Hepatocyte (in vitro differentiated cells): ENCODE results near the gene CCL18.
"Not testable (repeated sequence)": the region's sequence is repeated elsewhere in the genome, so short reads cannot be mapped to it uniquely, and the experiment has no call there.

Source experiments
- EZH2 ChIP-seq: fragments of 200-600 bp; sonication (generic); IDR thresholded peaks from 2 replicates; pipeline ENCODE4 v1.6.1; 2016; ENCODE audit warnings: antibody characterized with exemption, mild to moderate bottlenecking, borderline replicate concordance
- EZH2phosphoT487 ChIP-seq: fragments of 200-600 bp; sonication (generic); IDR thresholded peaks from one replicate; pipeline ENCODE4 v1.6.1; 2018; ENCODE audit warnings: antibody characterized with exemption, mild to moderate bottlenecking, low read depth, moderate library complexity; ENCODE audit not compliant: unreplicated experiment, severe bottlenecking
- TF ChIP-seq, protein P1 (sequence below): fragments of 200-600 bp; sonication (generic); IDR thresholded peaks from 2 replicates; pipeline ENCODE4 v1.5.1; 2016; ENCODE audit warnings: antibody characterized with exemption, mild to moderate bottlenecking; ENCODE audit not compliant: poor library complexity

DNA sequence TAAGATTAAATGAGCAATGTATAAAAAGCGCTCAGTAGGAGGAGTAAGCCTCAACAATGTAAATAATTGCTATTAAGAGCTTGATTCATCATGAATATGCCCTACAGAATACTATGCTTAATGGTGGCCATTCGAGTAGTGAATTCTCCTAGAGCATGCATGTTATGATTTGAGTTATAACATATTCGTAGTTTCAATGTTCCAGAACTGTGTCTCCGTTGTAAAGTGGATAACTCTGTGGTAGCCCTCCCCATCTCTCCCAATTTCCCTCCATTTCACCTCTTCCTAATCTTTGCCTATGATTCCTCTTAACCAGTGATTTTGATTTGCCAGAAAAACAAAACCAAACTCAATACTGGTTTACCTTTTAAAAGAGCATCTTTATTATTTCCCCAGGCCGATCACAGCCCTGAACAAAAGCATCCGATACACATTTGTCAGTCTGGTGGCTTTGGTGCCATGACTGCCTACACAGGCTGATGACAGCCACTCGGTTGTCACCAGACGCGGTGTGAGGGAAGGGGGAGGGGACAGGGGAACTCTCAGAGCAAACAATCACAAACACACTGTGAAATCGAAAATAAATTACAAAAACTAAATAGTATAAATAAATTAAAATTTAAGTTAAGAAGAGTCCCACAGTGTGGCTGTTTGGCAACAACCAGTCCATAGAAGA, 24.0 kb downstream of the CCL18 start:
- TF ChIP-seq, protein P1, sequence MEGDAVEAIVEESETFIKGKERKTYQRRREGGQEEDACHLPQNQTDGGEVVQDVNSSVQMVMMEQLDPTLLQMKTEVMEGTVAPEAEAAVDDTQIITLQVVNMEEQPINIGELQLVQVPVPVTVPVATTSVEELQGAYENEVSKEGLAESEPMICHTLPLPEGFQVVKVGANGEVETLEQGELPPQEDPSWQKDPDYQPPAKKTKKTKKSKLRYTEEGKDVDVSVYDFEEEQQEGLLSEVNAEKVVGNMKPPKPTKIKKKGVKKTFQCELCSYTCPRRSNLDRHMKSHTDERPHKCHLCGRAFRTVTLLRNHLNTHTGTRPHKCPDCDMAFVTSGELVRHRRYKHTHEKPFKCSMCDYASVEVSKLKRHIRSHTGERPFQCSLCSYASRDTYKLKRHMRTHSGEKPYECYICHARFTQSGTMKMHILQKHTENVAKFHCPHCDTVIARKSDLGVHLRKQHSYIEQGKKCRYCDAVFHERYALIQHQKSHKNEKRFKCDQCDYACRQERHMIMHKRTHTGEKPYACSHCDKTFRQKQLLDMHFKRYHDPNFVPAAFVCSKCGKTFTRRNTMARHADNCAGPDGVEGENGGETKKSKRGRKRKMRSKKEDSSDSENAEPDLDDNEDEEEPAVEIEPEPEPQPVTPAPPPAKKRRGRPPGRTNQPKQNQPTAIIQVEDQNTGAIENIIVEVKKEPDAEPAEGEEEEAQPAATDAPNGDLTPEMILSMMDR: not testable (repeated sequence)
- not testable (repeated sequence) for TF ChIP-seq EZH2phosphoT487, EZH2
